Erythroblast (primary cell): ENCODE data around the gene MYL9.

Experiments
- GATA1 ChIP-seq: IDR thresholded peaks from 2 replicates; pipeline ENCODE4 v1.6.1; 2011; ENCODE audit warnings: low read depth, mild to moderate bottlenecking, control low read depth, low read length, moderate library complexity
- POLR2A ChIP-seq: IDR thresholded peaks from 2 replicates; pipeline ENCODE4 v1.6.1; 2011; ENCODE audit warnings: mild to moderate bottlenecking, low read length

GRCh38 chr20:36587388-36588070, 46.2 kb downstream of the MYL9 start:
- TF ChIP-seq POLR2A, result no peak
- TF ChIP-seq GATA1, result no peak
